GOT3 (cell line): ENCODE data around the gene DMRTA2.

Source experiments
- DNase-seq: peaks from one replicate; lab custom pipeline; 2025; ENCODE audit warnings: mixed read lengths; lab: John Stamatoyannopoulos, UW

Gene DMRTA2

GRCh38 chr1:50422946-50423669, at the start of gene DMRTA2:
Gene DMRTA2, minus strand, starts transcription at chr1:50423443. Its CDS starts 1,907 bp downstream, at chr1:50421536.
- DNase-seq: no peak

GRCh38 chr1:50471967-50472366, 48.7 kb upstream of the DMRTA2 start:
- no peak for DNase-seq

- DNase-seq: no peak
Measured at GRCh38 chr1:50462964-50463363, 39.7 kb upstream of the DMRTA2 start.

DNA sequence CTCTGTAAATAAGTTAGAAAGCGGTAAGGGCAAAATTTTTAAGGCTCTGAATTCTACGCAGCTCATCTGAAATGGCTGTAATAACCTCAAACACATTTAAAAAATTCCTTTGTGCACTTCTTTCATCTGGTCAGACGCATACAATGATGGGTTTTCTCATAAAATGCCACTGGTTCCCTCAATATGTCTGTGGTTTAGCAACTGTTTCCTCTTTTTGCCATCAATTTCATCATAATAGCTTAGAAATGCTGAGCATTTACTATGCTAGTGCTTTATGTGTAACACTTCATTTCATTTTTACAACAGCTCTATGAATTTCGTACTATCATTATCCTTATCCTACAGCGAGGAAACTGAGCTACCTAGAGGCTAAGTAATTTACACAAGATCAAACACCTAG, 35.3 kb upstream of the DMRTA2 start:
- no peak for DNase-seq

GRCh38 chr1:50454911-50455310, 31.7 kb upstream of the DMRTA2 start:
- DNase-seq: no peak

GRCh38 chr1:50453266-50453665, 30.0 kb upstream of the DMRTA2 start:
- DNase-seq: no peak

DNA sequence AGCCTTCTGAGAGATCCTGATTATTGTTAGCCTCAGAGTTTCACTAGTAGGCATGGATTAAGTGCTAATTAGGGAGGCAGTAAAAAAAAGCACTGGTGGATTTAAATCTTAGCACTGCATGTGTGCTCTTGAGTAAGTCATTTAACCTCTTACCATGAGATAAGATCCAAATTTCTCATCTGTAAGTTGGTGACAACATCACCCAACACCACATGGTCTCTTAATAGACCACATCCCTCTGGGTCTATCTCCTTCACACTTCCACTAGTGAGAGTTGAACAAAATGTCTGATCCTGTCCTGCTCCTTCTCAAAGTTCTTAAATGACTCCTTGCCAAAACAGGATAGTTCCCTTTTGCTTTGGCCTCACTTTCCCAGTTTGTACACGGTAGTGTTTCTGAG, 29.5 kb upstream of the DMRTA2 start:
- DNase-seq: no peak

GRCh38 chr1:50450861-50451653, 27.8 kb upstream of the DMRTA2 start:
- no peak for DNase-seq

DNA sequence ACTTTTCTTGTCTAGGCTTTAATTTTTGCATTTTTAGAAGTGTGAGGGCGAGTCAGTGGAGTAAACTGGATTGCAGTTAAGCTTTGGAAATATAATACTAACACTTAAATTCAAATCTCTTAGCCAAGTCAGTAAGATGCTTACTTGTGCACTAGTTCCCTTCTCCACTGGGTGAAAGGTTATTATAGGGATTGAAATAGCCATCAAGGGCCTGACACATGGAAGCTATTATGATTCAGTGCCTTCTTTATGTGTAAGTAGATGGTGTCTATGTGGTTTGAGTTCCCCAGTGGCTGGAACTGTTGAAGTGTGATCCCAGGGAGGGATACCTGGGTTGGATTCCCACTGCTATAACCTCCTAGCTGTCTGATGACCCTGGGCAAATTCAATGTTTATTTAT, 24.7 kb upstream of the DMRTA2 start:
- no peak for DNase-seq

DNA sequence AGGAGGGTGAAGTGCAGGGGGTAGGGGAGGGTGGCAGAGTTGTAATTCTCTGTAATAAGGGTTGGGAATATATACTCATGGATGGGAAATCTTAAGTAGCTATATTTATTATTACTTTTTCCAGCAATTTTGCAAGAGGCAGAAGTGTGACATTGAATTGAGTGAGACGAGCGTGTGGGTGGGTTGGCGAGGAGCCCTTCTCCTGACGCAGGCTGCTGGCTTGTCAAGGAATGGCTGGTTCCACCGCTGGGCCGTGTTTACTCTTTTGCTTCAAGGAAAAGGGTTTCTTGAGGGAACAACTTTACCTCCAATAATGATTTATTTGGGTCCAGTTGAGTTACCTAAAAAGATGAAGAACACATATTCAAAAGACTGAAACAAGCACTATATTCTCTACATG, 17.9 kb upstream of the DMRTA2 start:
- DNase-seq: no peak

DNA sequence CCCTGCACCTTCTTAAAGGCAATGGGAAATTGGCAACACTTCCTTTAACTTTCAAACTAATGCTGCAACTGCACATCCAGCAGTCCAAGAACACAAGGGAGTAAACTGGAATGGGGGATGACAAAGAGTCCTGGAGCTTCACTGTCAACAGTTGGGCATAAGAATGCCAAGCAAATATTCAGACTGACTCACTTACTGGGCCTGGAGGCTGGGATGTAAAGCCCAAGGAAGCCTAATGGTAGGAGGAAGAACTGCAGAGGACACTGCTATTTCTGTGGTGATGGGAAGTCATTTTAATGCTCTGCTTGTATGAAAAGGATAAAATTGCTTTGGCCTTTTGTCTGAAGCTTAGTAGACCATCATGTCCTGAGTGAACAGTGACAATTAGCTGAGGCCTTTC, 15.7 kb upstream of the DMRTA2 start:
- no peak for DNase-seq

GRCh38 chr1:50436489-50436888, 13.2 kb upstream of the DMRTA2 start:
- no peak for DNase-seq

DNA sequence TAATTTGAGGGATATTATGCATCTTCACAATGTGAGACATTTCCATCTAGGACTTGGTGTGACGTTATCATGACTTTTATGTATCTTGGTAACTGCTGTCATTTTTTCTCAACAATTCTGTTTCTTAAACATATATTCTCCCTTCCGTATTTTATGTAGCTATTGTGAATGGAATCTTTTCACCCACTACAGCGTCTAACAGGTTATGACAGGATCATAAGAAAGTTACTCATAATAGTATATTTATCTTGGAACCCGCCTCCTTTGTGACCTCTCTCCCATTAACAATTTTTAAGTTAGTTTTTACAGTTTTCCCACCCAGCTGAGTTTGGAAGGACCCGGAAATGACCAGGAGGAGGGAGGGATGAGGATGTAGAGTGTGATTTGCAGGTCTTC, 6.8 kb upstream of the DMRTA2 start:
- no peak for DNase-seq

DNA sequence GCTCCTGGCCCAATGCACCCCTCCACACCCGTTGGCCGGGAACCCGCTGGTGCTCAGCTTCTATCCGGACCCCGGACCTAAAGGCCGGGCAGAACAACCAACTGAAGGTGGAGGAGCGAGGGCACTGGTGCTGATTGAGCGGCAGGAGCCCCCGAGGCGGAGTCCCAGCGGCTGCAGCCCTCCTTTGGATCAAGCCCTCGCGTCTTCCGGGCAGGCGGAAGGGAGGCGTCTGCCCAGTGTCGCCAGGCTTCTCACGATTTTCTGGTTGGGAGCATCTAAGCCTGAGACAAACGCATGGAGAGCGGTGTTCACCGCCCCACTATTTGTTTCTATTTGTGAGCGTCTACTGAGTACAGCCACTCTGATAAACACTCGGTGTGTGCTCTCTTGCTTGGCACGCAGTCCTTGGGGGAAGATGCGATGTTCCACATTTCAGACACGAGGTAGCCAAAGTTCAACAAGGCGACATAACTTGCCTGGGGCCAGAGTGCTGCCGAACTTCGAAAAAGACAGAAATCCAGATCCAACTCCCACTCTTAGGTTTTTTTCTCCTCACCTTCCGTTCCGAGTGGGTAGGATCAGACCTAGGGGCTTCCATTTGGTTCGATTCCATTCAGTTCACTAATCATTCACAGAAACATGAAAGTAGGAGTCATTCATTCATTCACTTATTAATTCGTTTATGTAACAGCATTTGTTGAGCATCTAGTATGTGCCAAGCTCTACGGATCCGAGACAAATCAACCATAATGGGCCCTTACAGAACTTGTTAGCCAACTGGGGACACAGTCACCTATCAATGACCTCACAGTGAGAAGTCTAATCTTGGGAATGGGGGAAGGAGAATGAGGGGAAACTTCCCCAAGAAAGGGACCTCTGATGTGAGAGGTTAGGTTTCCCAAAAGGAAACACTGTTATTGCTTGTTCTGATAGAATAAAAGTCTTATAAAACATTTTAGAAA, 4.9 kb upstream of the DMRTA2 start:
- DNase-seq: no peak

- no peak for DNase-seq
Measured at GRCh38 chr1:50427086-50427817, 4.0 kb upstream of the DMRTA2 start.

GRCh38 chr1:50426702-50427085, 3.5 kb upstream of the DMRTA2 start:
- DNase-seq: no peak

DNA sequence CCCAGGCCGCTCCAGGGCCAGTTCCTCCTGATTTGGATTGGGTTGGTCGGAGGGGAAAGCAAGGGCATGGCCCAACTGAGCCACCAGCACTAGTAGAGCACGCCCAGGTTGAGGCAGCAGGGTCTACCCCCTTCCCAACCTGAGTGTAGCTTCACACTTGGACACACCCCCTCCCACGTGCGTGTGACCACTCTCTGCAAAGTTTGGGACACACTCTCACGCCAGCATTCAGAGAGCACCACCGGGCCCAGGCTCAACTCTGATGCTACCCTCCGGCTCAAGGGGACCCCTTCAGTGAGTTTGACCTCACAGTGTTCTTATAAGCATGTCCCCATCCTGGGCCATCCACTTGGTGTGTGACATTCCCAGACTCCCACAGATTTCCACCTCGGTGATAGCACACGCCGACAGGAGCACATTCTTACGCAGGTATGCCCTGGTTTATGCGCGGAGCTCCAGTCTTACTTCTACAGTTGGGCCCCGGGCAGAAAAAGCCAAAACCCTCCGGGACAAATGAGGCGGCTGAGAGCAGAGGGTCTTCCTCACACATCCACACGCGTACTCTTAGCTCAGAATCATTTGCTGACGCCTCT, 3.0 kb upstream of the DMRTA2 start:
- DNase-seq: no peak

- no peak for DNase-seq
Measured at GRCh38 chr1:50425376-50426107, 2.3 kb upstream of the DMRTA2 start.

GRCh38 chr1:50424884-50425375, 1.7 kb upstream of the DMRTA2 start:
- no peak for DNase-seq
